A673 (cell line): ENCODE data around the gene SCGB1C2. TPM values are rescaled to one million over a fixed set of nuclear protein-coding genes. Genes with fewer than 3 reads are reported as not detected.
A peak's percentile ranks its signal among the peaks of the same experiment; 100 is the strongest.

Experiments
- BruUV-seq: library from RNA; stranded (reverse); fragments of 400-500 nt; replicated peaks from 2 replicates; lab custom pipeline; 2021; lab: Mats Ljungman, UMichigan
- CTCF ChIA-PET: fragments of 300-600 bp; sonication (Branson Sonifier 250); formaldehyde crosslinking; loops from one replicate; lab custom pipeline; 2022; ENCODE audit warnings: antibody characterized with exemption; lab: Charles Lee
- POLR2A ChIA-PET: fragments of 300-600 bp; sonication (Branson Sonifier 250); formaldehyde crosslinking; loops from one replicate; lab custom pipeline; 2022; ENCODE audit warnings: antibody characterized with exemption; ENCODE audit not compliant: low non-redundant PET; lab: Charles Lee
- DNase-seq: peaks from one replicate; pipeline ENCODE4 v3.0.0-alpha.2; 2015; ENCODE audit warnings: low spot score
- H3K27ac ChIP-seq: fragments of 200-600 bp; sonication (generic); 2 replicates; pipeline ENCODE4 v1.5.1; 2016; ENCODE audit warnings: mixed run types, low read depth, mild to moderate bottlenecking, mixed read lengths, antibody characterized with exemption, low read length; ENCODE audit not compliant: poor library complexity, severe bottlenecking
- H3K27me3 ChIP-seq: fragments of 200-600 bp; sonication (generic); replicated peaks from 2 replicates; pipeline ENCODE4 v1.6.1; 2017; ENCODE audit warnings: mixed run types, low read depth, mild to moderate bottlenecking, mixed read lengths, antibody characterized with exemption, low read length; ENCODE audit not compliant: insufficient read depth, poor library complexity
- H3K36me3 ChIP-seq: fragments of 200-600 bp; sonication (generic); 2 replicates; pipeline ENCODE4 v1.6.1; 2016; ENCODE audit warnings: mixed run types, mild to moderate bottlenecking, mixed read lengths, antibody characterized with exemption, low read length; ENCODE audit not compliant: insufficient read depth, poor library complexity, severe bottlenecking
- H3K4me1 ChIP-seq: fragments of 200-600 bp; sonication (generic); 2 replicates; pipeline ENCODE4 v1.6.1; 2017; ENCODE audit warnings: mixed run types, mild to moderate bottlenecking, mixed read lengths, antibody characterized with exemption, low read length; ENCODE audit not compliant: insufficient read depth, poor library complexity, severe bottlenecking
- H3K4me3 ChIP-seq: fragments of 200-600 bp; sonication (generic); 2 replicates; pipeline ENCODE4 v1.5.1; 2016; ENCODE audit warnings: low read depth, mixed run types, mild to moderate bottlenecking, mixed read lengths, low read length; ENCODE audit not compliant: poor library complexity, severe bottlenecking
- H3K9me3 ChIP-seq: fragments of 200-600 bp; sonication (generic); 2 replicates; pipeline ENCODE4 v1.6.1; 2016; ENCODE audit warnings: mixed run types, low read depth, mild to moderate bottlenecking, mixed read lengths, antibody characterized with exemption, low read length; ENCODE audit not compliant: poor library complexity, severe bottlenecking
- CTCF ChIP-seq: fragments of 300-800, 200-600 bp; sonication (generic); conservative IDR thresholded peaks from 2 replicates; pipeline ENCODE4 v1.5.1; 2017; ENCODE audit warnings: low read depth, mild to moderate bottlenecking, antibody characterized with exemption, low read length, moderate library complexity, mixed read lengths
- EZH2 ChIP-seq: fragments of 200-600 bp; sonication (generic); IDR thresholded peaks from 2 replicates; pipeline ENCODE4 v1.6.1; 2017; ENCODE audit warnings: borderline replicate concordance, low read depth, mild to moderate bottlenecking, mixed read lengths, antibody characterized with exemption, low read length; ENCODE audit not compliant: poor library complexity, severe bottlenecking
- intact Hi-C: fragments of 100-400 bp; cut with micrococcal nuclease; formaldehyde crosslinking; loops from one replicate; pipeline ENCODE4 v1.10.0; 2022; ENCODE audit not compliant: unreplicated experiment
- total RNA-seq: library from RNA; stranded (reverse); gene quantifications from 2 replicates; pipeline ENCODE4 v1.2.3, GENCODE V29; 2021

The SCGB1C2 gene
- total RNA-seq, 1 experiment from 2014 or later = not detected

DNA sequence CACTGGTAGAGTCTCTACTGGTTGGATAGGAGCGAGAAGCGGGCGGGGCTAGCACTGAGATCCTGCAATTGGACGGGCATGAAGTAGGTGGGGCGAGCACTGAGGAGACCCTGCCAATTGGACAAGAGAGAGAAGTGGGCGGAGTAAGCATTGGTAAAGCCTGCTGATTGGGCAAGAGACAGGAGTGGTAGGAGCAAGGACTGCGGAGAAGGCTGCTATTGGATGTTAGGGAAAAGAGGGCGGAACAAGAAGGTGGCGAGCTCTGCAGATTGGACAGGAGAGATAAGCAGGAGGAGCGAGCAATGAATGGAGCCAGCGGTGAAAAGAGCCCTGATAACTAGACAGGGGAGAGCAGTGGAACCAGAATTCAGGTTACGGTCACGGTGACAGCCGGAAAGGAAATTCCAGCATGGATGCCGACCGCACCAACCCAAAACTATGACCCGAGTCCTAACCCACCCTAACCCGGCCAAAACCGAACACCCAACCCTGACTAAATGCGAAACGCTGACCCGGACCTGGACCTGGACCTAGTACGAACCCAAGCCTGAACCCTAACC, 4.8 kb downstream of the SCGB1C2 start:
- Histone ChIP-seq H3K27me3 (no peaks in the 10 kb centered on the region), H3K4me3 (no peak overlapping the region), H3K9me3 (no peaks in the 10 kb centered on the region), H3K4me1 (no peaks in the 10 kb centered on the region), H3K36me3 (no peaks in the 10 kb centered on the region), H3K27ac (no peak overlapping the region)
- intact Hi-C loops = loop anchor here (5.0 kb wide), 2 partner anchors 245 to 555 kb away; no protein-coding TSS in a partner anchor
- peak; percentile 75 for DNase-seq
- BruUV-seq = no TSS peak
- POLR2A ChIA-PET = no interaction called here
- TF ChIP-seq CTCF (no peak), EZH2 (no peak)
- CTCF ChIA-PET = interaction anchor here (0.5 to 0.6 kb wide), 2 partner anchors 167 to 557 kb away, joined by 3 to 4 read pairs; no protein-coding TSS in a partner anchor

DNA sequence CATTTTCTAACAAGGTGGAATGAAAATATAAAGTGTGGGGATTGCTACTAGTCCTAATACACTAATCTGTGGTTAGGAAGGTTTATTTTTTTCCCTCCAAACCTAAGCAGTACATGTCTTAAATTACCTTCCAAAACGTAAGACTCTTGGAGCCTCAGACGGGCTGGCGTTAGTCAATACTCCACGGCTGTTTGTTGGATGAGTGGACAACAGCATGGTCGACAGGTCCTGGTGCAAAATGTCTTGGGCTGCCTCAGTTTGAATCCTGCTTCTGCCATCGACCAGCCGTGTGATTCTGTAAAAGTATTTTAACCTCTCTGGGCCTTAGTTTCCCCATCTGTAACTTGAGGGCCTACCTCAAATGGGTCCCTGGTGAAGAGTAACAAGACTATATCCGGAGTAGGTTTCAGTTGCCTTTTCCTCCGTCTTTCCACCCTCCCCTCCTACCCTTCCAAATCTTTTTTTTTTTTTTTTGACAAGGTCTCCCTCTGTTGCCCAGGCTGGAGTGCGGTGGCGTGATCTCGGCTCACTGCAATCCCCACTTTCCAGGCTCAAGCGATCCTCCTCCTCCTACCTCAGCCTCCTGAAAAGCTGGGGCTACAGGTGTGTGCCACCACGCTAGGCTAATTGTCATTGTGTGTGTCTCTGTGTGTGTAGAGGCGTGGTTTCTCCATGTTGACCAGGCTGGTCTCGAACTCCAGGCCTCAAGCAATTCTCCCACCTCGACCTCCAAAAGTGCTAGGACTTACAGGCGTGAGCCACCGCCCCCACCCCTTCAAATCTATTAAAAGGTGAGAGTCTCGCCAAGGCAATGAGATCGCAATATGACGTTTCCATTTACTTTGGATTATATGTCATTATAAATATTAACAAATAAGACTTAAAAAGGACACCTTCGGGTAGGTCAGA, 5.8 kb downstream of the SCGB1C2 start:
- Histone ChIP-seq H3K9me3 (no peaks in the 10 kb centered on the region), H3K4me1 (no peaks in the 10 kb centered on the region), H3K4me3 (no peak overlapping the region), H3K36me3 (no peaks in the 10 kb centered on the region), H3K27me3 (no peaks in the 10 kb centered on the region), H3K27ac (no peak overlapping the region)
- TF ChIP-seq CTCF (no peak), EZH2 (no peak)
- ChIA-PET CTCF (no interaction called here), POLR2A (no interaction called here)
- no peak for DNase-seq
- intact Hi-C loops = loop anchor here (5.0 kb wide), 2 partner anchors 244 to 554 kb away; no protein-coding TSS in a partner anchor
- BruUV-seq = no TSS peak

DNA sequence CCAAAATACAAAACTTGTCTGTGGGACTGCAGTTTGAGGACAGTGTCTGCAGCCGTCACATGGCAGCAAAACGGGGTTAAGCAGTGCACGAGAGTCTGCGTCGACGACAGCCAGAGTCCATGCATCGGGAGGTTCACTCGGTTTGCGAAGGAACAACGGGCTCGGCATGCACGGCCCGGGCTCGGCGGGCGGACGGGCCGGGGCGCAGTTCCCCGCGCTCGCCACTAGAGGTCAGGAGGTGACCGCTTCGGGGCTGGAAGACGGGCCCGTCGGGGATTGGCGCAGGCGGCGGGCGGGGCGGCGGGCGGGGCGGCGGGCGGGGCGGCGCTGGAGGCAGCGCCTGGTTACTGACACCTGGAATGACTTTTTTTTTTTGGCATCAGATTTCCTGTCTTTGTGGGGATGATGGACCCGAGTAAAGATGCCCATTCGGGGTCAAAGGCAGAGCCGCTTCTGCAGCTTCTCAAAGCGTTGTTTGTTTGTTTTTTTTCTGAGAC, 6.5 kb downstream of the SCGB1C2 start:
- POLR2A ChIA-PET = no interaction called here
- H3K4me1 ChIP-seq = no peaks in the 10 kb centered on the region
- H3K27ac ChIP-seq = no peak overlapping the region
- no TSS peak for BruUV-seq
- no peaks in the 10 kb centered on the region for H3K27me3 ChIP-seq
- CTCF ChIA-PET = no interaction called here
- intact Hi-C loops = loop anchor here (5.0 kb wide), 2 partner anchors 243 to 553 kb away; no protein-coding TSS in a partner anchor
- H3K36me3 ChIP-seq = no peaks in the 10 kb centered on the region
- H3K4me3 ChIP-seq = no peak overlapping the region
- H3K9me3 ChIP-seq = no peaks in the 10 kb centered on the region
- TF ChIP-seq EZH2 (no peak), CTCF (peak; percentile 80)
- DNase-seq = peak; percentile 81
